Kidney tubule cell (primary cell): ENCODE data around the gene NFE2.
"Not testable (repeated sequence)": the region's sequence is repeated elsewhere in the genome, so short reads cannot be mapped to it uniquely, and the experiment has no call there.

Source experiments
- DNase-seq: peaks from one replicate; pipeline ENCODE4 v3.0.0-alpha.2; 2018; ENCODE audit warnings: low spot score

The NFE2 gene

DNA sequence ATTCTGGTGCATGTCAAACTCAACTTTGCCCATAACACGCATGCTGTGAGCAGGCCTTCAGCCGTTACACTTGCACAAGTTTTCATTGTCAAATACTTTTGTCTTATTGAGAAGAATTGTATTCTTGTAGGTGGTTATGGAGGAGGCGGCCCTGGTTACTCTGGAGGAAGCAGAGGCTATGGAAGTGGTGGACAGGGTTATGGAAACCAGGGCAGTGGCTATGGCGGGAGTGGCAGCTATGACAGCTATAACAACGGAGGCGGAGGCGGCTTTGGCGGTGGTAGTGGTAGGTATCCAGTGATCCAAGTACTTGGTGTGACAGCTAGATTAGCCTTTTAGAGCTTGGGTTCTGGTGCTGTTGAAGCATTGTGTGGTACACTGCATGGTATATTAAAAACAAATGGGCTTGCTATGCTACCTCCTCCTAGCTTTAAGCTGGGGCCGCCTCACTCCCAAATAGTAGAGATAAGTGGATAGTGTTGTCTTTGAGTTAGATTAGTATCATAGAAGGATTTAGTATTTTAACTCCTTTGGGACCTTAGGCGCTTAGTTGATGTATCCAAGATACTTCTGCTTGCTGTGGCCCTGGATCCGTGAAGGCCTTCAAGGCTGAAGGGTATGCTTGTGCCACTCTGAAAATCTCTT is 17.7 kb downstream of the NFE2 start:
- no peak for DNase-seq

GRCh38 chr12:54281694-54282093 is 19.1 kb downstream of the NFE2 start:
- not testable (repeated sequence) for DNase-seq

GRCh38 chr12:54281261-54281638 is 19.6 kb downstream of the NFE2 start:
- not testable (repeated sequence) for DNase-seq

DNA sequence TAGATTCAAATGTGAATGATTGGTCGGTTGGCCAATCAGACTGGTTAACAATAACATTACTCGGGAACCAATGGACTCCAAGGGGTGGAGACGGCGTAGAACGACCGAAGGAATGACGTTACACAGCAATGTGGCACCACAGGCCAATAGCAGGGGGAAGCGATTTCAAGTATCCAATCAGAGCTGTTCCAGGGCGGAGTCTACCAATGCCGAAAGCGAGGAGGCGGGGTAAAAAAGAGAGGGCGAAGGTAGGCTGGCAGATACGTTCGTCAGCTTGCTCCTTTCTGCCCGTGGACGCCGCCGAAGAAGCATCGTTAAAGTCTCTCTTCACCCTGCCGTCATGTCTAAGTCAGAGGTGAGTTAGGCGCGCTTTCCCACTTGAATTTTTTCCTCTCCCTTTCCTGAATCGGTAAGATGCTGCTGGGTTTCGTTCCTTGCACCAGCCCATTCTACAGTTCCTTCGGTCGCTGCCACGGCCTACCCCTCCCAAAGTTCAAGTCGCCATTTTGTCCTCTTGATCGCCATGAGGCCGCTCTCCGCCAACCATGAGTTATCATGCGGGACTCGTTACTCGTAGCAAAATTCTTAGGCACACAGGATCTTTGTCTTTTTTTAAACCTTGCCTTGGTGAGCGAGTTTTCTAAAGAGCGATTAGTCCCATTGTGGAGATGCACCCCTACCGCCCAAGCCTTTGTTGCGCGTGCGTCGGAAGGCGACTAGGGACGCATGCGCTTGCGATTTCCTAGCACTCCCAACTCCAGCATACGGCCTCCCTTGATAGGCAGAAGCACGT is 20.2 kb downstream of the NFE2 start, which contains the start of gene HNRNPA1:
HNRNPA1 (plus strand) TSS at position 259 of the 793 bp plus-strand sequence; CDS start at position 341, 82 bp downstream.
- DNase-seq, result peak; percentile 100

DNA sequence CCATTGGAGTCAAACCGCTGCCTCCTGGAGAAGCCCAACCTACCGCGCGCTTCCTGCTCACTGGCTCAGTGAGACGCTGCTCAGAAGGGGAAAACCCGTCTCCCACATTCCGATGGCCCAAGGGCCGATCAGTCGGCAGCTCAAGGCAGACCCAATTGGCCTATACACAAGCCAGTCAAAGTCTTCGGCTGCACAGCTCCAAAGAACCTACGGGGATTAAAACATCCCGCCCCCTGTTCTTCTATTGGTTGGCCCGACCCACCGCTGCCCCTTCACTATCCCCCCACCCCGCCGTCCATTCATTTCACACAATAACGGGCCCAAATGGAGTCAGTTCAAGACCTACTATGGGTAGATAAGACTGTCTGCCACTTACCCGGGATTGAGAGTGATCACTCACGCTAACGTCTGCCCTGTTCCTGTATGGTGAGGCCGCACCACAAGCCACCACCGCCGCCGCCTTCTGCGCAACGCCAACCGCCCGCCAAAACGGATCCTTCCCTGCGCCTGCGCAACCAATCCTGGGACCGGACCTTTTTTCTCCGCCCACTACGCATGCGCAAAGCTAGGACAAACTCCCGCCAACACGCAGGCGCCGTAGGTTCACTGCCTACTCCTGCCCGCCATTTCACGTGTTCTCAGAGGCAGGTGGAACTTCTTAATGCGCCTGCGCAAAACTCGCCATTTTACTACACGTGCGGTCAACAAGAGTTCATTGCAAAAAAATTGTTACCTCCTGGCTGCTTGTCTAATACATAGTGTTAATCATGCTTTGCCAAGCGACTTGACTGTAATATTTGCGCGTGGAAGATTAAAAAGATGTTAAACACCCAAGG is 21.0 kb downstream of the NFE2 start, which contains the start of gene CBX5:
CBX5 (minus strand) TSS at position 491 of the 836 bp plus-strand sequence. CDS start 22,472 bp downstream, outside the sequence.
- DNase-seq, result peak; percentile 100

GRCh38 chr12:54279227-54279631 is 21.6 kb downstream of the NFE2 start:
- no peak for DNase-seq

DNA sequence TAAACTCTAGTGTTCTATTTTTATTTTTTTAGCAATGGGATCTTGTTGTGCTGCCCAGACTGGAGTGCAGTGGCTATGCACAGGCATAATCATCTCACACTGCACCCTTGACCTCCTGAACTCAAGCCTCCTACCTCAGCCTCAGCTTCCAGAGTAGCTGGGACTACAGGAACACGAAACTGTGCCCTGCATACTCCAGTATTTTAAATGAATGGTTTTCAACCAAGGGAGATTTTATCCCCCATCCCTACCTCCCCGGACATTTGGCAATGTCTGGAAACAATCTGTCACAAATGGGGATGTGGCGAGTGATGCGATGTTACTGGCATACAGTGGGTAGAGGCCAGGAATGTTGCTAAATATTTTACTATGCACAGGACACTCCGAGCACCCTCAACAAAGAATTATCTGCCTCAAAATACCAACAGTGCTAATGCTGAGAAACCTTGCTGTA is 23.0 kb downstream of the NFE2 start:
- DNase-seq, result peak; percentile 65

- DNase-seq, result no peak
These were observed 24.4 kb downstream of the NFE2 start for GRCh38 chr12:54276368-54276767.

GRCh38 chr12:54273981-54274380 is 26.8 kb downstream of the NFE2 start:
- DNase-seq, result no peak

- no peak for DNase-seq
These were observed 28.6 kb downstream of the NFE2 start for GRCh38 chr12:54272214-54272613.

DNA sequence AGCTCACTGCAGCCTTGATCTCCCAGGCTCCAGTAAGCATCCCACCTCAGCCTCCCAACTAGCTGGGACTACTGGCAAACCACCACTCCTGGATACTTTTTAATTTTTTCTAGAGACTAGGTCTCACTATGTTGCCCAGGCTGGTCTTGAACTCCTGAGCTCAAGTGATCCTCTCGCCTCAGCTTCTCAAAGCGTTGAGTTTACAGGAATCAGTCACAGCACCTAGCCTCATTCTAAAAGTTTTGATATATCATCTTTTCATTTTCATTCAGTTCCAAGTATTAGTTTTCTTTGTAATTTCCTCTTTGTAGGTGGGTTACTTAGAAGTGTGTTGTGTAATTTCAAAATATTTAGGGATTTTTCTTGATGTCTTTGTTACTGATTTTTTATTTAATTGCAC is 30.5 kb downstream of the NFE2 start:
- no peak for DNase-seq

DNA sequence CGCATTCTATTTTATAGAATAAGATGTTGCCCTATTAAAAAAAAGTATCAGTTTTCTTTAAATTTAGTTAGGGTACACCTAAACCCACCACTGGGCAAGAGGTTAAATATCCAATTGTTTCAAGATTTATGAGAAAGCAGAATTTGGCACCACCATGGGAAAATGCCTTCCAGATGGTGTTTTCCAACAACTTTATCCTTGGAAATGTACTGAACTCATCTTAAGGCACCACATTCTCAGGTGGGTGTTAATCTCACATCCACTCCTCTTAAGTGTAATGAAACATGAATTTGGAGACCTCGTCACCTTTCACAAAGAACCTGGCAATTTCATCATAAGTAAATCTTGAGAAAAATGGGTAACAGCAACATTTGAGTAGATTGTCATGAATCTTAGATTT is 34.0 kb downstream of the NFE2 start:
- DNase-seq, result no peak

DNA sequence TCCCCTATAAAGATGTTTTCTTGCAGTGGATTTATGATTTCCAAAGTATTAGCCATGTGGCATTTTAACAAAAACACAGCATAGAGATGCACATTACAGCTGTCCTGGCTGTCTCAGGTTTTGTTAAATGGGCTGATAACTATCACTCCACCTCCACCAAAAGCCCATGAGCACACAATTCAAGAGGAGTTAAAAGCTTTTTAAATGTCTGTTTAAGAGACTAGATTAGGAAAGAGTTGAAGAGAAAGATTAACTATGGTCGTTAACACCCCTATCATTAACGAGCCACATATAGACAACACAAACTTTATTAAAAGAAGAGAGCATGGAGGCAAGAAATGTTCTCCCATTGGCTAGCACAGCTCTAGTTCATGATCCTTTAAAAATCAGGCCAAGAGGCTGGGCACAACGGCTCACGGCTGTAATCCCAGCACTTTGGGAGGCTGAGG is 35.4 kb downstream of the NFE2 start:
- DNase-seq, result no peak

- peak; percentile 81 for DNase-seq
These were observed 38.4 kb downstream of the NFE2 start for GRCh38 chr12:54262403-54262925.

DNA sequence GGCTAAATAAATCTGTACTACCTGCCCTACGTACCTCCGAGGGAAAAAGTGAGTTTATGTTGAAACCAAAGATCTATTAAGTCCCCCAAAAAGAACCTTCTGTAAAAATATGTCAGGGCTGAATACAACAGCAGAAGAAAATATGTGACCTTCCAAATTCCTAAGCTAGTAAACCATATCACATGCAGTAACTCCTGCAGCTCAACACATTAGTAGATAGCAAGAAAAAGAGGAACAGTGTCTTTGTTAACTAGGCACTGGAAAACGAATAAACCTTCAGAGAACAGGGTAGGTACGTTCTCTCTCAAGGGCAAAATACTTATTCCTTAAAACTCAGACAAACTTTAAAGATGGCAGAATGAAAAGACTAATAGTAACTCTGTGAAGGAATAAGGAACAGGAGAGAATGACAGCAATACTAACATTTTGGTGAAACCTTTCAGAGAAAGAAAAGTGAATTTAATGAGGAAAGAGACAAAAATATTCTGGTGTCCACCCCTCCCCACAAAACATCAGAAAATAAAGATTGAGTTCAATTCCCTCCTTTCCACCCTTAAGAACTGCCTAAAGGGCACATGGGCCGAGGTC is 38.9 kb downstream of the NFE2 start:
- DNase-seq, result peak; percentile 35

GRCh38 chr12:54259194-54260011 is 41.4 kb downstream of the NFE2 start:
- peak; percentile 94 for DNase-seq

DNA sequence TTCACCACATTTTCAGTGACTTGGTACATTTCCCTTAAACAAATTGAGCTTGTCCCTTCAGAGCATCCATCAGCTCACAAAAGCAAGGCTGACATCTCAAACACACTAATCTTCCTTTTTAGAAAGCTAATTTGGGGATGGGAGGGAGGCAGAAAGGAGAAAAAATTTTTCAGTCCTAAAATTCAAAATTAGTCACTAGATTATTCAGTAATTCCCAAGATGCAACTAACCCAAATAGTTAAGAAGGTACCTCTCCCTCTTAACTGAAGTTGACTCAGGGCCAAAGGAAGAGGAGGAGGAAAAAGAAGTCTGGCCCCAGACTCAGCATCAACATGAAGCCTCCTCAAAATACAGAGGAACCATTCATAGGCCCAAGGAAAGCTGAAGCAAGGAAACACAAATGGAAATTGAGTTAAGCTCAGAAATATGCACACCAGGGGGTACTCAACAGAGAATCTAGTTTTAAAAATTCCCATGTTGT is 42.6 kb downstream of the NFE2 start:
- DNase-seq, result peak; percentile 67

- DNase-seq, result peak; percentile 33
These were observed 43.5 kb downstream of the NFE2 start for GRCh38 chr12:54257332-54257731.

GRCh38 chr12:54253240-54253639 is 47.6 kb downstream of the NFE2 start:
- DNase-seq, result no peak

- DNase-seq, result peak; percentile 55
These were observed 49.0 kb downstream of the NFE2 start for GRCh38 chr12:54251667-54252284.
